Activated CD4-positive, alpha-beta T cell treated with anti-CD3 and anti-CD28 coated beads for 48 hours (primary cell): ENCODE measurements around the gene PEPD.

Source experiments
- DNase-seq: peaks from one replicate; pipeline ENCODE4 v3.0.0-alpha.2; 2020

Gene PEPD

GRCh38 chr19:33346665-33347064 is 174.9 kb downstream of the PEPD start:
- DNase-seq, result no peak

GRCh38 chr19:33345163-33345562 is 176.4 kb downstream of the PEPD start:
- DNase-seq, result no peak

- DNase-seq, result no peak
Observed at GRCh38 chr19:33344573-33344925, 177.0 kb downstream of the PEPD start.

- no peak for DNase-seq
Observed at GRCh38 chr19:33343859-33344572, 177.6 kb downstream of the PEPD start.

- DNase-seq, result no peak
Observed at GRCh38 chr19:33343301-33343700, 178.3 kb downstream of the PEPD start.

GRCh38 chr19:33340991-33341390 is 180.6 kb downstream of the PEPD start:
- DNase-seq, result no peak

- no peak for DNase-seq
Observed at GRCh38 chr19:33339016-33339984, 182.3 kb downstream of the PEPD start.
